A549 (cell line): ENCODE results near the gene TESK2.

Source experiments
- CTCF ChIP-seq: fragments of >200 bp; sonication (Bioruptor Twin); formaldehyde crosslinking; IDR thresholded peaks from 3 replicates; pipeline ENCODE4 v1.5.1; 2016
- ESRRA ChIP-seq: fragments of 150-350 bp; IDR thresholded peaks from 2 replicates; pipeline ENCODE4 v1.6.1; 2014; ENCODE audit warnings: mild to moderate bottlenecking, low read length, borderline replicate concordance
- POLR2A ChIP-seq: IDR thresholded peaks from 2 replicates; pipeline ENCODE4 v1.6.1; 2012; ENCODE audit warnings: mild to moderate bottlenecking, low read length
- RCOR1 ChIP-seq: fragments of 150-350 bp; IDR thresholded peaks from 2 replicates; pipeline ENCODE4 v1.6.1; 2014; ENCODE audit warnings: antibody characterized with exemption, low read length, low read depth
- TF ChIP-seq, protein P1 (sequence below): fragments of 200-600 bp; sonication (generic); IDR thresholded peaks from 2 replicates; pipeline ENCODE4 v1.6.1; 2016; ENCODE audit warnings: antibody characterized with exemption, mild to moderate bottlenecking, moderate library complexity

GRCh38 chr1:45326627-45327623 lies 164.0 kb downstream of the TESK2 start, which contains the start of gene HPDL:
- TF ChIP-seq, protein P1, sequence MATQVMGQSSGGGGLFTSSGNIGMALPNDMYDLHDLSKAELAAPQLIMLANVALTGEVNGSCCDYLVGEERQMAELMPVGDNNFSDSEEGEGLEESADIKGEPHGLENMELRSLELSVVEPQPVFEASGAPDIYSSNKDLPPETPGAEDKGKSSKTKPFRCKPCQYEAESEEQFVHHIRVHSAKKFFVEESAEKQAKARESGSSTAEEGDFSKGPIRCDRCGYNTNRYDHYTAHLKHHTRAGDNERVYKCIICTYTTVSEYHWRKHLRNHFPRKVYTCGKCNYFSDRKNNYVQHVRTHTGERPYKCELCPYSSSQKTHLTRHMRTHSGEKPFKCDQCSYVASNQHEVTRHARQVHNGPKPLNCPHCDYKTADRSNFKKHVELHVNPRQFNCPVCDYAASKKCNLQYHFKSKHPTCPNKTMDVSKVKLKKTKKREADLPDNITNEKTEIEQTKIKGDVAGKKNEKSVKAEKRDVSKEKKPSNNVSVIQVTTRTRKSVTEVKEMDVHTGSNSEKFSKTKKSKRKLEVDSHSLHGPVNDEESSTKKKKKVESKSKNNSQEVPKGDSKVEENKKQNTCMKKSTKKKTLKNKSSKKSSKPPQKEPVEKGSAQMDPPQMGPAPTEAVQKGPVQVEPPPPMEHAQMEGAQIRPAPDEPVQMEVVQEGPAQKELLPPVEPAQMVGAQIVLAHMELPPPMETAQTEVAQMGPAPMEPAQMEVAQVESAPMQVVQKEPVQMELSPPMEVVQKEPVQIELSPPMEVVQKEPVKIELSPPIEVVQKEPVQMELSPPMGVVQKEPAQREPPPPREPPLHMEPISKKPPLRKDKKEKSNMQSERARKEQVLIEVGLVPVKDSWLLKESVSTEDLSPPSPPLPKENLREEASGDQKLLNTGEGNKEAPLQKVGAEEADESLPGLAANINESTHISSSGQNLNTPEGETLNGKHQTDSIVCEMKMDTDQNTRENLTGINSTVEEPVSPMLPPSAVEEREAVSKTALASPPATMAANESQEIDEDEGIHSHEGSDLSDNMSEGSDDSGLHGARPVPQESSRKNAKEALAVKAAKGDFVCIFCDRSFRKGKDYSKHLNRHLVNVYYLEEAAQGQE = no peak
- TF ChIP-seq POLR2A (peak; percentile 42), RCOR1 (no peak), CTCF (no peak), ESRRA (no peak)
